ENCODE data around the gene DNAJC13.
"Not testable (repeated sequence)": the region's sequence is repeated elsewhere in the genome, so short reads cannot be mapped to it uniquely, and the experiment has no call there.

Gene DNAJC13

GRCh38 chr3:132553826-132554225, 136.5 kb downstream of the DNAJC13 start:
- no peak overlapping the region for H3K27ac Mint-ChIP-seq
- H3K27me3 Mint-ChIP-seq: no peaks in the 10 kb centered on the region
- H3K9me3 Mint-ChIP-seq: no peaks in the 10 kb centered on the region
- ATAC-seq (ENCODE audit: low read depth) (no peak), DNase-seq (ENCODE audit: low spot score in 2 of 2) (no peak)
- peaks cover 2% of the 10 kb centered on the region for H3K4me1 Mint-ChIP-seq
- H3K36me3 Mint-ChIP-seq: peaks cover 5% of the 10 kb centered on the region
- no peak overlapping the region for H3K4me3 Mint-ChIP-seq

- no peak overlapping the region for H3K27ac Mint-ChIP-seq
- DNase-seq (ENCODE audit: low spot score in 2 of 2): no peak
Measured at GRCh38 chr3:132554437-132554836, 137.1 kb downstream of the DNAJC13 start.

GRCh38 chr3:132555306-132556035, 138.2 kb downstream of the DNAJC13 start:
- Mint-ChIP-seq H3K9me3 (no peaks in the 10 kb centered on the region), H3K27me3 (no peaks in the 10 kb centered on the region), H3K4me1 (no peaks in the 10 kb centered on the region), H3K4me3 (no peak overlapping the region), H3K27ac (no peak overlapping the region), H3K36me3 (peaks cover 7% of the 10 kb centered on the region)
- ATAC-seq (ENCODE audit: low read depth) (no peak), DNase-seq (ENCODE audit: low spot score in 2 of 2) (no peak)

More at GRCh38 chr3:132554437-132554836, 137.1 kb downstream of the DNAJC13 start:
- H3K4me1 Mint-ChIP-seq: peaks cover 2% of the 10 kb centered on the region
- H3K4me3 Mint-ChIP-seq: no peak overlapping the region
- H3K27me3 Mint-ChIP-seq: no peaks in the 10 kb centered on the region
- no peaks in the 10 kb centered on the region for H3K9me3 Mint-ChIP-seq
- peaks cover 7% of the 10 kb centered on the region for H3K36me3 Mint-ChIP-seq
- no peak for ATAC-seq (ENCODE audit: low read depth)

- H3K36me3 Mint-ChIP-seq; DNase-seq (ENCODE audit: low spot score in 2 of 2); H3K27ac Mint-ChIP-seq; ATAC-seq (ENCODE audit: low read depth); H3K4me1 Mint-ChIP-seq; H3K27me3 Mint-ChIP-seq; H3K9me3 Mint-ChIP-seq; H3K4me3 Mint-ChIP-seq: not testable (repeated sequence)
Measured at GRCh38 chr3:132556036-132556386, 138.7 kb downstream of the DNAJC13 start.

GRCh38 chr3:132556508-132557159, 139.3 kb downstream of the DNAJC13 start:
- Mint-ChIP-seq H3K27ac (no peak overlapping the region), H3K4me1 (no peaks in the 10 kb centered on the region), H3K4me3 (no peak overlapping the region), H3K36me3 (peaks cover 8% of the 10 kb centered on the region), H3K27me3 (no peaks in the 10 kb centered on the region), H3K9me3 (no peaks in the 10 kb centered on the region)
- ATAC-seq (ENCODE audit: low read depth) (no peak), DNase-seq (ENCODE audit: low spot score in 2 of 2) (no peak)

GRCh38 chr3:132561003-132561402, 143.7 kb downstream of the DNAJC13 start:
- peaks cover 26% of the 10 kb centered on the region for H3K36me3 Mint-ChIP-seq
- no peak for ATAC-seq (ENCODE audit: low read depth)

GRCh38 chr3:132563420-132564069, 146.2 kb downstream of the DNAJC13 start:
- Mint-ChIP-seq H3K36me3 (peaks cover 27% of the 10 kb centered on the region), H3K9me3 (peaks cover 2% of the 10 kb centered on the region), H3K27ac (no peak overlapping the region), H3K4me3 (no peak overlapping the region), H3K4me1 (no peaks in the 10 kb centered on the region), H3K27me3 (no peaks in the 10 kb centered on the region)
- DNase-seq (ENCODE audit: low spot score in 2 of 2) (no peak), ATAC-seq (ENCODE audit: low read depth) (no peak)

More at GRCh38 chr3:132561003-132561402, 143.7 kb downstream of the DNAJC13 start:
- peaks cover 2% of the 10 kb centered on the region for H3K9me3 Mint-ChIP-seq
- H3K27me3 Mint-ChIP-seq: no peaks in the 10 kb centered on the region
- no peak for DNase-seq (ENCODE audit: low spot score in 2 of 2)
- H3K27ac Mint-ChIP-seq: no peak overlapping the region
- H3K4me1 Mint-ChIP-seq: no peaks in the 10 kb centered on the region
- H3K4me3 Mint-ChIP-seq: no peak overlapping the region

GRCh38 chr3:132564070-132564465, 146.8 kb downstream of the DNAJC13 start:
- Mint-ChIP-seq H3K27me3 (no peaks in the 10 kb centered on the region), H3K4me1 (no peaks in the 10 kb centered on the region), H3K27ac (no peak overlapping the region), H3K4me3 (no peak overlapping the region), H3K36me3 (peaks cover 27% of the 10 kb centered on the region), H3K9me3 (peaks cover 2% of the 10 kb centered on the region)
- DNase-seq (ENCODE audit: low spot score in 2 of 2): no peak
- no peak for ATAC-seq (ENCODE audit: low read depth)

- Mint-ChIP-seq H3K4me3 (no peak overlapping the region), H3K36me3 (peaks cover 40% of the 10 kb centered on the region), H3K9me3 (peaks cover 4% of the 10 kb centered on the region), H3K27ac (no peak overlapping the region), H3K27me3 (no peaks in the 10 kb centered on the region), H3K4me1 (no peaks in the 10 kb centered on the region)
- DNase-seq (ENCODE audit: low spot score in 2 of 2): no peak
- ATAC-seq (ENCODE audit: low read depth): no peak
Measured at GRCh38 chr3:132568422-132568821, 151.1 kb downstream of the DNAJC13 start.

- Mint-ChIP-seq H3K27me3 (no peaks in the 10 kb centered on the region), H3K27ac (no peak overlapping the region), H3K4me1 (no peaks in the 10 kb centered on the region), H3K9me3 (peaks cover 4% of the 10 kb centered on the region), H3K36me3 (peaks cover 41% of the 10 kb centered on the region), H3K4me3 (no peak overlapping the region)
- ATAC-seq (ENCODE audit: low read depth) (no peak), DNase-seq (ENCODE audit: low spot score in 2 of 2) (no peak)
Measured at GRCh38 chr3:132569153-132569552, 151.9 kb downstream of the DNAJC13 start.

- no peak overlapping the region for H3K4me3 Mint-ChIP-seq
- H3K27me3 Mint-ChIP-seq: no peaks in the 10 kb centered on the region
- ATAC-seq (ENCODE audit: low read depth): no peak
- peaks cover 38% of the 10 kb centered on the region for H3K36me3 Mint-ChIP-seq
- H3K27ac Mint-ChIP-seq: no peak overlapping the region
- no peaks in the 10 kb centered on the region for H3K4me1 Mint-ChIP-seq
- DNase-seq (ENCODE audit: low spot score in 2 of 2): no peak
- H3K9me3 Mint-ChIP-seq: peaks cover 4% of the 10 kb centered on the region
Measured at GRCh38 chr3:132569580-132569979, 152.3 kb downstream of the DNAJC13 start.

- Mint-ChIP-seq H3K9me3 (peaks cover 4% of the 10 kb centered on the region), H3K27me3 (no peaks in the 10 kb centered on the region), H3K4me3 (no peak overlapping the region), H3K36me3 (peaks cover 35% of the 10 kb centered on the region), H3K27ac (no peak overlapping the region), H3K4me1 (no peaks in the 10 kb centered on the region)
- DNase-seq (ENCODE audit: low spot score in 2 of 2) (no peak), ATAC-seq (ENCODE audit: low read depth) (no peak)
Measured at GRCh38 chr3:132570016-132570415, 152.7 kb downstream of the DNAJC13 start.

GRCh38 chr3:132573797-132574211, 156.5 kb downstream of the DNAJC13 start:
- Mint-ChIP-seq H3K36me3 (peaks cover 47% of the 10 kb centered on the region), H3K27ac (no peak overlapping the region)
- DNase-seq (ENCODE audit: low spot score in 2 of 2): no peak

GRCh38 chr3:132587401-132587800, 170.1 kb downstream of the DNAJC13 start:
- H3K4me1 Mint-ChIP-seq: no peaks in the 10 kb centered on the region
- ATAC-seq (ENCODE audit: low read depth) (no peak), DNase-seq (ENCODE audit: low spot score in 2 of 2) (no peak)
- H3K4me3 Mint-ChIP-seq: no peak overlapping the region
- peaks cover 3% of the 10 kb centered on the region for H3K9me3 Mint-ChIP-seq
- H3K36me3 Mint-ChIP-seq: peaks cover 22% of the 10 kb centered on the region
- no peak overlapping the region for H3K27ac Mint-ChIP-seq
- no peaks in the 10 kb centered on the region for H3K27me3 Mint-ChIP-seq

More at GRCh38 chr3:132573797-132574211, 156.5 kb downstream of the DNAJC13 start:
- Mint-ChIP-seq H3K27me3 (no peaks in the 10 kb centered on the region), H3K4me3 (no peak overlapping the region), H3K9me3 (peaks cover 4% of the 10 kb centered on the region), H3K4me1 (no peaks in the 10 kb centered on the region)
- ATAC-seq (ENCODE audit: low read depth): no peak

Measured in memory B cell (primary cell).